ENCODE measurements around the gene TMEM145. TPM values are rescaled to one million over a fixed set of nuclear protein-coding genes. Genes with fewer than 3 reads are reported as not detected.

TMEM145 gene
- total RNA-seq, 1 donor from 2014 or later, result not detected

DNA sequence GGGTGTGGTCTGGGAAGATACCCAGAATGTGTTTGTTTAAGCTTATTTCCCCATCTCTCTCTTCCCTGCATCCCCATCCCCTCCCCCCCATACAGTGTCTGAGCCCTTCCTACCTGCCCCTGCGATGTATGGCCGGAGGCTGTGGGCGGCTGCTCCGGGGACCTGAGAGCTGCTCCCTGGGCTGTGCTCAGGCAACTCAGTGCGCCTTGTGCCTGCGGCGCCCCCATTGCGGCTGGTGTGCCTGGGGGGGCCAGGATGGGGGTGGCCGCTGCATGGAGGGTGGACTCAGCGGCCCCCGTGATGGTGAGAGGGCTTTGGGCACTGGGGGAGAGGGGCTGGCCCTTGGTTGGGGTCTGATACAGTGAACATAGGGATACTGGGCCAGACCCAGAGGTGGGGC is 55.3 kb downstream of the TMEM145 start:
- DNase-seq (ENCODE audit: low spot score) (no peak), ATAC-seq (no peak)
- intact Hi-C loops (cut with DNase I), result no loop called here

DNA sequence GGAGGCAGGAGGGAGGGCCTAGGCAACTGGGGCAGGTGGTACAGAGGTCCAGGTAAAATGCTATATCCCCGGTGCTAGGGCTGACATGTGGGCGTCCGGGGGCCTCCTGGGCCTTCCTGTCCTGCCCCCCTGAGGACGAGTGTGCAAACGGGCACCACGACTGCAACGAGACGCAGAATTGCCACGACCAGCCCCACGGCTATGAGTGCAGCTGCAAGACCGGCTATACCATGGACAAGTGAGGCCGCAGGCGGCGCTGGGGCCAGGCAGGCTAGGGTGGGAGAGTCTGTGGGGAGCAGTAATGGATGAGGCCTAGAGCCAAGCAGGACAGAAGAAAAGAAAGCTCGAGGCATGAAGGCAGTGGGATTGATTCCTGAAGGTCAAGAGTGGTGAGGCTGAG is 55.7 kb downstream of the TMEM145 start:
- intact Hi-C loops (cut with DNase I), result no loop called here
- ATAC-seq (no peak), DNase-seq (ENCODE audit: low spot score) (no peak)

DNA sequence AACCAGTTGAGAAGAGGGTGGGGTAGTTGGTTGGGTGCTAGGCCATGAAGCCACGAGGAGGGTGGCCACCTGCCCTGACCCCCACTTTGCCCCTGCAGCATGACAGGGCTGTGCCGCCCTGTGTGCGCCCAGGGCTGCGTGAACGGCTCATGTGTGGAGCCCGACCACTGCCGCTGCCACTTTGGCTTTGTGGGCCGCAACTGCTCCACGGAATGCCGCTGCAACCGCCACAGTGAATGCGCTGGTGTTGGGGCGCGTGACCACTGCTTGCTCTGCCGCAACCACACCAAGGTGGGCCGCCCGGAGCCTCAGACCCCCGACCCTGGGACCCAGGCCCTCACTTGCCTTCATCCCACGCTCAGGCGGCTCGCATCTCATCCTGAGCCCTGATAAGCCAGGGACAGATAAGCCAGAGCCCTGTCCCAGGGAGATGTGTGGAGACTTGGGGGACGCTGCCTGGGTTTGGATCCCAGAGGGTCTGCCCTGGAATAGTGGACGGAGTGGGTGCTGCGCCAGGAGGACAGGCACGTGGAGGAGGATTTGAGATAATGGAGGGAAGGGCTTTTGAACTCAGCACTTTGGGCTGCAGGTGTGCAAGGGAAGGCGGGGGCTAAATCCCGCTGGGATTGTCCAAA is 56.4 kb downstream of the TMEM145 start:
- ATAC-seq (no peak), DNase-seq (ENCODE audit: low spot score) (no peak)
- intact Hi-C loops (cut with DNase I), result no loop called here

DNA sequence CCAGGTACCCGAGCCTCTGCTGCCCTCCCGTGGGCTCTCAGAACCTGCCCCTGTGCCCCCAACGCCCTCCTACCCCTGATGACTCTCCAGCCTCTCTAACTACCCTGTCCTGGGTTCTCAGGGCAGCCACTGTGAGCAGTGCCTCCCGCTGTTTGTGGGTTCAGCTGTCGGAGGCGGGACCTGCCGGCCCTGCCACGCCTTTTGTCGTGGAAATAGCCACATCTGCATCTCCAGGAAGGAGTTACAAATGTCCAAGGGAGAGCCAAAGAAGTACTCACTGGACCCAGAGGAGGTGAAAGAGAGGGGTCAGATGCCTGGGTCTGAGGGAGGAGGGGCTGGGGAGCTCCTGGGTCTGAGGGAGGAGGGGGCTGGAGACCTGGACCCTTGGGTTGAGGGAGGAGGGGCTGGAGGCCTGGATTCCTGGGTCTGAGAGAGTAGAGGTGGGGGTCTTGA is 57.0 kb downstream of the TMEM145 start:
- no peak for ATAC-seq
- intact Hi-C loops (cut with DNase I), result no loop called here
- DNase-seq (ENCODE audit: low spot score), result no peak

DNA sequence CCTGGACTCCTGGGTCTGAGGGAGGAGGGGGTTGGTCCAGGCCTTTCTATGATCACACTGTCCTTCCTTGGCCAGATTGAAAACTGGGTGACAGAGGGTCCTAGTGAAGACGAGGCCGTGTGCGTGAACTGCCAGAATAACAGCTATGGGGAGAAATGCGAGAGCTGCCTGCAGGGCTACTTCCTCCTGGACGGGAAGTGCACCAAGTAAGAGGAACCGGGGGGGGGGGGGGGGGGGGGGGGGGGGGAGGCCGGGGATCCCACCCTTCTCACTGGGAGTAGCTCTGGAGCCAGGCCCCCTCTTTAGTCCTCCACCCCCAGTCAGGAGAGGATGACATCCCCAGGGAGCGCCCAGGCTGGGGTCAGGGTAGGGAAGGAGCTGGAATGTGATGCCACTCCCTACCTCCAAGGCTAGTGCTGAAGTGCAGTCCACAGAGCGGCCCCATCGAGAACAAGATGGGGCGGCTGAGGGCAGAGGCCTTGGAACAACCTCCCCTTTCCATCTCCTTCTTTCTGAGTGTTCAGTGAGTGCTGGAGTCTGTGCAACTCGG is 57.6 kb downstream of the TMEM145 start:
- intact Hi-C loops (cut with DNase I), result no loop called here
- ATAC-seq (no peak), DNase-seq (ENCODE audit: low spot score) (no peak)

Small RNA genes lying within 50 kb of the gene (microRNA-seq; reads per million reads assigned to microRNA genes)
- not detected for gene MIR8077

Other genes starting within 250 kb of the TMEM145 start
- gene GRIK5, start 243.1 kb upstream of the TMEM145 start, total RNA-seq, result 9.2 TPM
- gene ZNF574, start 237.1 kb upstream of the TMEM145 start, total RNA-seq, result 13.2 TPM
- gene POU2F2, start 180.9 kb upstream of the TMEM145 start, total RNA-seq, result 5.6 TPM
- 21.8 TPM for gene DEDD2, start 95.6 kb upstream of the TMEM145 start, total RNA-seq
- 12.1 TPM for gene ZNF526, start 93.0 kb upstream of the TMEM145 start, total RNA-seq
- gene GSK3A, start 70.7 kb upstream of the TMEM145 start, total RNA-seq, result 29.2 TPM
- 90.7 TPM for gene ERF, start 58.2 kb upstream of the TMEM145 start, total RNA-seq
- 92.1 TPM for gene CIC, start 44.1 kb upstream of the TMEM145 start, total RNA-seq
- 0.45 TPM for gene PRR19, start 11.2 kb upstream of the TMEM145 start, total RNA-seq
- gene PAFAH1B3, start 10.7 kb upstream of the TMEM145 start, total RNA-seq, result 7.4 TPM
- gene MEGF8, start 12.3 kb downstream of the TMEM145 start, total RNA-seq, result 35.1 TPM
- gene CNFN, start 77.0 kb downstream of the TMEM145 start, total RNA-seq, result 0.76 TPM
- gene LIPE, start 114.1 kb downstream of the TMEM145 start, total RNA-seq, result 34.0 TPM
- gene CXCL17, start 129.6 kb downstream of the TMEM145 start, total RNA-seq, result 0.31 TPM
- 5.8 TPM for gene CEACAM1, start 215.2 kb downstream of the TMEM145 start, total RNA-seq

All from sciatic nerve (tissue), 2 donors.